Suprapubic skin (tissue), 4 donors: Measurements from ENCODE around the gene CEP70.
"Not testable (repeated sequence)": the region's sequence is repeated elsewhere in the genome, so short reads cannot be mapped to it uniquely, and the experiment has no call there.

ENCODE experiments used
- CTCF ChIP-seq, 2 donors: fragments of 200-600 bp in 1 of 2; fragments of 450-650 bp in 1 of 2; sonication (generic) in 1 of 2; IDR thresholded peaks; one replicate each; pipeline ENCODE4 v1.5.1; 2016 to 2019; ENCODE audit warnings: antibody characterized with exemption in 2 of 2, mild to moderate bottlenecking in 1 of 2, moderate library complexity in 1 of 2
- EP300 ChIP-seq: sonication (generic); formaldehyde crosslinking; IDR thresholded peaks from one replicate; pipeline ENCODE4 v1.6.1; 2017; ENCODE audit warnings: antibody characterized with exemption
- POLR2A ChIP-seq, 2 donors: fragments of 450-650 bp; IDR thresholded peaks; one replicate each; pipeline ENCODE4 v1.6.1; 2017; ENCODE audit warnings: antibody characterized with exemption in 2 of 2, mild to moderate bottlenecking in 2 of 2, moderate library complexity in 2 of 2
- POLR2AphosphoS5 ChIP-seq, 3 donors: sonication (generic); formaldehyde crosslinking; IDR thresholded peaks; one replicate each; pipeline ENCODE4 v1.6.1; 2017; ENCODE audit warnings: antibody characterized with exemption in 3 of 3

- not testable (repeated sequence) for TF ChIP-seq CTCF (IDR thresholded peaks at IDR 0.05); POLR2A (IDR thresholded peaks at IDR 0.05); POLR2AphosphoS5 (IDR thresholded peaks at IDR 0.05); EP300
Measured at GRCh38 chr3:138569624-138570023, 24.4 kb downstream of the CEP70 start.
